Measurements from ENCODE around the gene INSYN2B. TPM values are rescaled to one million over a fixed set of nuclear protein-coding genes. Genes with fewer than 3 reads are reported as not detected.

Gene INSYN2B
- total RNA-seq, 1 experiment from 2014 or later: 10.8 TPM

GRCh38 chr5:169908864-169909263 is 71.4 kb downstream of the INSYN2B start:
- no peak overlapping the region for H3K4me3 ChIP-seq (ENCODE audit: low read depth, low read length, poor library complexity, severe bottlenecking)
- intact Hi-C loops (cut with micrococcal nuclease; ENCODE audit: unreplicated experiment): no loop called here
- H3K27ac ChIP-seq (ENCODE audit: low read depth, low read length, poor library complexity, severe bottlenecking): no peak overlapping the region
- ChIA-PET CTCF (no interaction called here), POLR2A (ENCODE audit: low non-redundant PET) (no interaction called here)
- no peaks in the 10 kb centered on the region for H3K36me3 ChIP-seq (ENCODE audit: insufficient read depth, low read length, poor library complexity, severe bottlenecking)
- no peaks in the 10 kb centered on the region for H3K27me3 ChIP-seq (replicated peaks; ENCODE audit: insufficient read depth, low read depth, low read length, poor library complexity)
- TF ChIP-seq, protein P1, sequence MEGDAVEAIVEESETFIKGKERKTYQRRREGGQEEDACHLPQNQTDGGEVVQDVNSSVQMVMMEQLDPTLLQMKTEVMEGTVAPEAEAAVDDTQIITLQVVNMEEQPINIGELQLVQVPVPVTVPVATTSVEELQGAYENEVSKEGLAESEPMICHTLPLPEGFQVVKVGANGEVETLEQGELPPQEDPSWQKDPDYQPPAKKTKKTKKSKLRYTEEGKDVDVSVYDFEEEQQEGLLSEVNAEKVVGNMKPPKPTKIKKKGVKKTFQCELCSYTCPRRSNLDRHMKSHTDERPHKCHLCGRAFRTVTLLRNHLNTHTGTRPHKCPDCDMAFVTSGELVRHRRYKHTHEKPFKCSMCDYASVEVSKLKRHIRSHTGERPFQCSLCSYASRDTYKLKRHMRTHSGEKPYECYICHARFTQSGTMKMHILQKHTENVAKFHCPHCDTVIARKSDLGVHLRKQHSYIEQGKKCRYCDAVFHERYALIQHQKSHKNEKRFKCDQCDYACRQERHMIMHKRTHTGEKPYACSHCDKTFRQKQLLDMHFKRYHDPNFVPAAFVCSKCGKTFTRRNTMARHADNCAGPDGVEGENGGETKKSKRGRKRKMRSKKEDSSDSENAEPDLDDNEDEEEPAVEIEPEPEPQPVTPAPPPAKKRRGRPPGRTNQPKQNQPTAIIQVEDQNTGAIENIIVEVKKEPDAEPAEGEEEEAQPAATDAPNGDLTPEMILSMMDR (conservative IDR thresholded peaks at IDR 0.05; ENCODE audit: low read depth, low read length): no peak
- no peak for TF ChIP-seq EZH2 (IDR thresholded peaks at IDR 0.05; ENCODE audit: borderline replicate concordance, low read depth, low read length, poor library complexity, severe bottlenecking)
- no peak for DNase-seq (ENCODE audit: low spot score)
- H3K4me1 ChIP-seq (ENCODE audit: insufficient read depth, low read length, poor library complexity, severe bottlenecking): peaks cover 24% of the 10 kb centered on the region
- BruUV-seq (replicated peaks): no TSS peak
- no peaks in the 10 kb centered on the region for H3K9me3 ChIP-seq (ENCODE audit: low read depth, low read length, poor library complexity, severe bottlenecking)

DNA sequence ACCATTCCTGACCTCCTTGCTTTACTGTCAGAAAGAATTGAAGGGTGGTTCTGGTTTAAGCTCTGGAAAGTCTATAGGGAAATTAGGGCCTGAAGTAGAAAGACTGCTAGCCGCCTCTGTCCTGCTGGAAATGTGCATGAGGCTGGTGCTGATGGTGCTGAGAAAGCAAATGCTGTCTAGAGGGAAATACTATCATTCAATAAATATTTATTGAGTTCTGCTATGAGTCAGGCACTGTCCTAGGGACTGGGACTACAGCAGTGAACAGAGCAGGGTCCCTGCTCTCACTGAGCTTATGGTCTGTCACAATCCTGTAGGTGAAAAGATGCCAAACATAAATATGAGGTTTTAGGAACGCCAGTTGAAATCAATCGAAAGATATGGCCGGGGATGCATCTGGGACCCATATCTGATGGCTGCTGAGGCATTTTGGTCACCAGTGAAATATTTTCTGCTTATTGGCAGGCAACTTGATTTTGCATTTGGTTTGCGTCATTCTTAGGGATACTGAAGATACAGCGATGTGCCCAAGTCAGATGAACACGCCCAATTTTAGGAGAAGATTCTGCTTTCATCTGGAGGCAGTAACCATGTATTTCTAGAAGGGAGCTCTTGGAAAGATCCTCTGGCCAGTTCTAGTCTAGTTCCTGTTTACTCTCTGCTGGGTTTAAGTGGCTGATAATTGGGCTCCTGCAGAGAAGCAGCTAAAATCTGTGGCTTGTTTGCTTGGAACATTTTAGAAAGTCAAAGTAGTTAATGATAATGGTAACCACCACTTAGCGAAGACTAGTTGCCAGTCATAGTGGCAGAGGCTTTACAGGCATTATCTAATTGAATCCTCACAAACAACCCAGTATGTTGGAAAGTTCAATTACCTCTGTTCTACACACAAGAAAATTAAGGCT is 73.3 kb downstream of the INSYN2B start:
- Histone ChIP-seq H3K4me3 (ENCODE audit: low read depth, low read length, poor library complexity, severe bottlenecking) (no peak overlapping the region), H3K4me1 (ENCODE audit: insufficient read depth, low read length, poor library complexity, severe bottlenecking) (peaks cover 29% of the 10 kb centered on the region), H3K36me3 (ENCODE audit: insufficient read depth, low read length, poor library complexity, severe bottlenecking) (no peaks in the 10 kb centered on the region), H3K9me3 (ENCODE audit: low read depth, low read length, poor library complexity, severe bottlenecking) (no peaks in the 10 kb centered on the region), H3K27ac (ENCODE audit: low read depth, low read length, poor library complexity, severe bottlenecking) (no peak overlapping the region), H3K27me3 (replicated peaks; ENCODE audit: insufficient read depth, low read depth, low read length, poor library complexity) (no peaks in the 10 kb centered on the region)
- POLR2A ChIA-PET (ENCODE audit: low non-redundant PET): no interaction called here
- DNase-seq (ENCODE audit: low spot score): peak; percentile 21
- BruUV-seq (replicated peaks): no TSS peak
- TF ChIP-seq EZH2 (IDR thresholded peaks at IDR 0.05; ENCODE audit: borderline replicate concordance, low read depth, low read length, poor library complexity, severe bottlenecking): no peak
- TF ChIP-seq, protein P1 (conservative IDR thresholded peaks at IDR 0.05; ENCODE audit: low read depth, low read length): no peak
- intact Hi-C loops (cut with micrococcal nuclease; ENCODE audit: unreplicated experiment): no loop called here
- CTCF ChIA-PET: no interaction called here

GRCh38 chr5:169905017-169905416 is 75.3 kb downstream of the INSYN2B start:
- no peak overlapping the region for H3K4me3 ChIP-seq (ENCODE audit: low read depth, low read length, poor library complexity, severe bottlenecking)
- no TSS peak for BruUV-seq (replicated peaks)
- no peaks in the 10 kb centered on the region for H3K27me3 ChIP-seq (replicated peaks; ENCODE audit: insufficient read depth, low read depth, low read length, poor library complexity)
- no peaks in the 10 kb centered on the region for H3K36me3 ChIP-seq (ENCODE audit: insufficient read depth, low read length, poor library complexity, severe bottlenecking)
- CTCF ChIA-PET: interaction anchor here (0.9 kb wide), 1 partner anchor 1198 kb away, joined by 3 read pairs; no protein-coding TSS in a partner anchor
- POLR2A ChIA-PET (ENCODE audit: low non-redundant PET): no interaction called here
- no peaks in the 10 kb centered on the region for H3K9me3 ChIP-seq (ENCODE audit: low read depth, low read length, poor library complexity, severe bottlenecking)
- no peak for TF ChIP-seq EZH2 (IDR thresholded peaks at IDR 0.05; ENCODE audit: borderline replicate concordance, low read depth, low read length, poor library complexity, severe bottlenecking)
- TF ChIP-seq, protein P1 (conservative IDR thresholded peaks at IDR 0.05; ENCODE audit: low read depth, low read length): no peak
- peaks cover 25% of the 10 kb centered on the region for H3K4me1 ChIP-seq (ENCODE audit: insufficient read depth, low read length, poor library complexity, severe bottlenecking)
- intact Hi-C loops (cut with micrococcal nuclease; ENCODE audit: unreplicated experiment): no loop called here
- DNase-seq (ENCODE audit: low spot score): peak; percentile 18
- peak overlapping the region; percentile 6 for H3K27ac ChIP-seq (ENCODE audit: low read depth, low read length, poor library complexity, severe bottlenecking)

Data from A673 (cell line).